Body of pancreas (tissue), 4 donors: ENCODE data around the gene STAB1. TPM values are rescaled to one million over a fixed set of nuclear protein-coding genes. Genes with fewer than 3 reads are reported as not detected.
A peak's percentile ranks its signal among the peaks of the same experiment; 100 is the strongest.

ENCODE experiments used
- ATAC-seq: fragments of 150-250 bp; one replicate; pipeline ENCODE4 v1.9.1; 2016
- DNase-seq, 4 donors: peaks; one replicate each; pipeline ENCODE4 v3.0.0-alpha.2; 2019
- H3K27ac ChIP-seq, 4 donors: fragments of 200-600 bp; sonication (generic); 1 replicate in 3 of 4; 2 replicates in 1 of 4; pipeline versions ENCODE4 v1.5.1 to v1.6.1; 2016 to 2019; ENCODE audit warnings: mild to moderate bottlenecking in 1 of 4, mixed read lengths in 1 of 4, moderate library complexity in 1 of 4
- H3K27me3 ChIP-seq, 2 donors: fragments of 200-600 bp; sonication (generic); one replicate each; pipeline ENCODE4 v1.6.0; 2016; ENCODE audit warnings: mild to moderate bottlenecking in 1 of 2
- H3K36me3 ChIP-seq, 2 donors: fragments of 200-600 bp; sonication (generic); replicated peaks in 1 of 2; 2 replicates each; pipeline ENCODE4 v1.5.1; 2016; ENCODE audit warnings: low read depth in 2 of 2; ENCODE audit not compliant: insufficient read depth in 1 of 2
- H3K4me1 ChIP-seq: fragments of 200-600 bp; sonication (generic); one replicate; pipeline ENCODE4 v1.6.0; 2016
- H3K4me3 ChIP-seq, 2 donors: fragments of 200-600 bp; sonication (generic); 1 replicate in 1 of 2; 2 replicates in 1 of 2; pipeline ENCODE4 v1.5.1; 2016 to 2019
- H3K9me3 ChIP-seq, 3 donors: fragments of 200-600 bp; sonication (generic); 1 replicate in 2 of 3; 2 replicates in 1 of 3; pipeline ENCODE4 v1.5.1; 2016
- POLR2A ChIP-seq, 3 donors: fragments of 450-650 bp; IDR thresholded peaks; one replicate each; pipeline ENCODE4 v1.6.1; 2016; ENCODE audit warnings: antibody characterized with exemption in 3 of 3, mild to moderate bottlenecking in 2 of 3
- WGBS, 2 donors: methylation state at CpG; one replicate each; pipeline ENCODE4 v1.1.5; 2017; 5-methylcytosine and 5-hydroxymethylcytosine counted together
- intact Hi-C: fragments of 100-400 bp; cut with DNase I; formaldehyde crosslinking; loops from one replicate; pipeline ENCODE4 v1.15.1; 2023
- total RNA-seq, 2 donors: library from RNA; depleted of rRNA; stranded (reverse); fragments of >200 nt; gene quantifications; one replicate each; pipeline ENCODE4 v1.1.0, GENCODE V29; 2016
- TF ChIP-seq, protein P1 (sequence below), 7 experiments: fragments of 450-650 bp in 4 of 7; fragments of 200-600 bp in 3 of 7; sonication (generic) in 3 of 7; IDR thresholded peaks; one replicate each; pipeline ENCODE4 v1.5.1; 2016 to 2019; ENCODE audit warnings: antibody characterized with exemption in 7 of 7

STAB1 gene
- total RNA-seq, 2 donors from 2014 or later: 50.4 to 55.3 TPM

GRCh38 chr3:52536369-52537164, 41.4 kb downstream of the STAB1 start, which contains the start of gene UQCC5:
Gene UQCC5, plus strand, starts transcription at chr3:52536605. Its CDS starts 151 bp downstream, at chr3:52536756.
- no peaks in the 10 kb centered on the region for H3K9me3 ChIP-seq
- ATAC-seq (peak; percentile 93), DNase-seq (peak; percentile 98 to 99 (median 98))
- H3K27me3 ChIP-seq: no peaks in the 10 kb centered on the region
- intact Hi-C loops: loop anchor here (10.0 kb wide), 1 partner anchor 82 kb away; the partner anchor contains the start of genes NISCH and TNNC1
- peak within 1 kb of the TSS; percentile 84 to 96 (median 92) for H3K27ac ChIP-seq
- no peaks in the 10 kb centered on the region for H3K36me3 ChIP-seq
- H3K4me1 ChIP-seq: peaks cover 55% of the 10 kb centered on the region
- H3K4me3 ChIP-seq: peak within 1 kb of the TSS; percentile 28 to 61
- TF ChIP-seq, protein P1, sequence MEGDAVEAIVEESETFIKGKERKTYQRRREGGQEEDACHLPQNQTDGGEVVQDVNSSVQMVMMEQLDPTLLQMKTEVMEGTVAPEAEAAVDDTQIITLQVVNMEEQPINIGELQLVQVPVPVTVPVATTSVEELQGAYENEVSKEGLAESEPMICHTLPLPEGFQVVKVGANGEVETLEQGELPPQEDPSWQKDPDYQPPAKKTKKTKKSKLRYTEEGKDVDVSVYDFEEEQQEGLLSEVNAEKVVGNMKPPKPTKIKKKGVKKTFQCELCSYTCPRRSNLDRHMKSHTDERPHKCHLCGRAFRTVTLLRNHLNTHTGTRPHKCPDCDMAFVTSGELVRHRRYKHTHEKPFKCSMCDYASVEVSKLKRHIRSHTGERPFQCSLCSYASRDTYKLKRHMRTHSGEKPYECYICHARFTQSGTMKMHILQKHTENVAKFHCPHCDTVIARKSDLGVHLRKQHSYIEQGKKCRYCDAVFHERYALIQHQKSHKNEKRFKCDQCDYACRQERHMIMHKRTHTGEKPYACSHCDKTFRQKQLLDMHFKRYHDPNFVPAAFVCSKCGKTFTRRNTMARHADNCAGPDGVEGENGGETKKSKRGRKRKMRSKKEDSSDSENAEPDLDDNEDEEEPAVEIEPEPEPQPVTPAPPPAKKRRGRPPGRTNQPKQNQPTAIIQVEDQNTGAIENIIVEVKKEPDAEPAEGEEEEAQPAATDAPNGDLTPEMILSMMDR (IDR thresholded peaks at IDR 0.05): peak in 2 of 7 experiments; percentile 5 to 17
- peak; percentile 95 to 98 (median 98) for TF ChIP-seq POLR2A (IDR thresholded peaks at IDR 0.05)
- 1 to 2% methylated on average over 19 to 65 of the region's 65 CpGs for WGBS, 2 donors

DNA sequence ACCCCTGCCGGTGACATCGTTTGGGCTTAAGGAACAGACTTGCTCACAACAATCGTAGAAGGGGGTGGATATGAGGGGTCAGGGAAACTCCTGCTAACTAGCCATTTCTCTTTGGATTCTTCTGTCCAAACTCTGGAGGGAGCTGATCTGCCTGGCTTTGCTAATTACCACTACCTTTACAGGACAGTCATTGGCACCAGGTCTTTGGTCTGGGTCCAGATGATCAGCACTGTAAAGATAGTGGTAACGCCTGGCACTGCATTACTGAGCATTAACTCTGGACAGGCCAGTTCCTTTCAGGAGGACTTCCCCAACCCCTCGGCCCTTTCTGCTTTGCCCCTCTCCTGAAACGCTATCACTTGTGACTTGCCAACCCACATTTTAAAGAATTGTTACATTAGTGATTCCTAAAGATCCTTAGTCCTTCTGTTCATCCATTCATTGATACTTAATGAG, 42.1 kb downstream of the STAB1 start:
- 0 to 1% methylated on average over 6 of the region's 6 CpGs for WGBS, 2 donors
- Histone ChIP-seq H3K4me3 (peak overlapping the region; percentile 28 to 61), H3K27ac (peak overlapping the region; percentile 84 to 96 (median 92)), H3K36me3 (no peaks in the 10 kb centered on the region), H3K9me3 (no peaks in the 10 kb centered on the region), H3K27me3 (no peaks in the 10 kb centered on the region), H3K4me1 (peaks cover 55% of the 10 kb centered on the region)
- TF ChIP-seq, protein P1 (IDR thresholded peaks at IDR 0.05): peak in 1 of 7 experiments; percentile 23
- TF ChIP-seq POLR2A (IDR thresholded peaks at IDR 0.05): no peak
- DNase-seq (no peak), ATAC-seq (no peak)
- intact Hi-C loops: loop anchor here (10.0 kb wide), 1 partner anchor 82 kb away; the partner anchor contains the start of genes NISCH and TNNC1

- WGBS, 2 donors: 39 to 52% methylated on average over 7 of the region's 7 CpGs
- H3K27me3 ChIP-seq: no peaks in the 10 kb centered on the region
- ATAC-seq: no peak
- TF ChIP-seq, protein P1 (IDR thresholded peaks at IDR 0.05): no peak
- no peak for TF ChIP-seq POLR2A (IDR thresholded peaks at IDR 0.05)
- H3K4me3 ChIP-seq: no peak overlapping the region
- peaks cover 50% of the 10 kb centered on the region for H3K4me1 ChIP-seq
- no peaks in the 10 kb centered on the region for H3K9me3 ChIP-seq
- no peaks in the 10 kb centered on the region for H3K36me3 ChIP-seq
- intact Hi-C loops: loop anchor here (10.0 kb wide), 1 partner anchor 83 kb away; the partner anchor contains the start of genes NISCH and TNNC1
- H3K27ac ChIP-seq: peak overlapping the region in 3 of 4 donors; percentile 84 to 96 (median 93)
- peak in 1 of 4 donors; percentile 15 for DNase-seq
Measured at GRCh38 chr3:52537726-52538421, 42.7 kb downstream of the STAB1 start.

DNA sequence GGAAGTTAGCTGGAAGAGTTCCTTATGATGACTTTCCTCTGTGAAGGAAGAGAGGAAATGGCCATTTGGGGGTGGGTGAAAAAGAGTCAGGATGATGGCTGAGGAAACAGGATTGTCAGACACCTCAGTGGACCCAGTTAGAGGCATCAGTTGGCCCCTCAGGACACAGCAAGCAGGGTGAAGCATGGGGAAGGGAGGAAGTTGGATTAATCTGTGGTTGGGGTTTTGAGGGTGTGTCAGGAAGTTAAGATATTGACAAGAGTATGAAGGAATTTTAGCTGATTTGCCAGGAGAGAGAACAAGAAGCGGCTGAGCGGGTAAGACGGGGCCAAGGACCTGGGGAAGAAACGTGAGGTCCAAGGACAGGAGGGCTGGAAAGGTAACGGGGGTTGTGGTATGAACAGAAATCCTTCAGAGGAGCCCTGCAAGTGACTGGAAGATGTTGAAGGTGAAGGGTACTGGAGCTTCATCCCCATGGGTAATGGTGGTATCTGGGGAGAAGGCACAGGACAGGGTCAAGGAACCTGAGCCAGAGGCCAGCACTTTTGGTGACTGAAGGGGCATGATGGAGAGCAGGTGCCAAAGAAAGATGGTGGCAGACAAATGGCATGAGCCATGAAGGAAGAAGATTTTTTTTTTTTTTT, 44.0 kb downstream of the STAB1 start:
- H3K27ac ChIP-seq: peak overlapping the region in 1 of 4 donors; percentile 6
- peaks cover 43% of the 10 kb centered on the region for H3K4me1 ChIP-seq
- 59 to 71% methylated on average over 5 of the region's 5 CpGs for WGBS, 2 donors
- H3K27me3 ChIP-seq: no peaks in the 10 kb centered on the region
- DNase-seq (peak in 1 of 4 donors; percentile 7), ATAC-seq (no peak)
- H3K4me3 ChIP-seq: no peak overlapping the region
- no peaks in the 10 kb centered on the region for H3K9me3 ChIP-seq
- no peaks in the 10 kb centered on the region for H3K36me3 ChIP-seq
- TF ChIP-seq POLR2A (IDR thresholded peaks at IDR 0.05): no peak
- TF ChIP-seq, protein P1 (IDR thresholded peaks at IDR 0.05): no peak
- intact Hi-C loops: loop anchor here (10.0 kb wide), 1 partner anchor 84 kb away; the partner anchor contains the start of genes NISCH and TNNC1
